GM19397 (cell line): ENCODE data around the gene OBI1.
"Not testable (repeated sequence)": the region's sequence is repeated elsewhere in the genome, so short reads cannot be mapped to it uniquely, and the experiment has no call there.

Source experiments
- ATAC-seq: cut with Tn5 transposase; IDR thresholded peaks from one replicate; pipeline ENCODE4 v1.9.1; 2021; ENCODE audit warnings: mild to moderate bottlenecking, moderate library complexity; ENCODE audit not compliant: unreplicated experiment

Gene OBI1

DNA sequence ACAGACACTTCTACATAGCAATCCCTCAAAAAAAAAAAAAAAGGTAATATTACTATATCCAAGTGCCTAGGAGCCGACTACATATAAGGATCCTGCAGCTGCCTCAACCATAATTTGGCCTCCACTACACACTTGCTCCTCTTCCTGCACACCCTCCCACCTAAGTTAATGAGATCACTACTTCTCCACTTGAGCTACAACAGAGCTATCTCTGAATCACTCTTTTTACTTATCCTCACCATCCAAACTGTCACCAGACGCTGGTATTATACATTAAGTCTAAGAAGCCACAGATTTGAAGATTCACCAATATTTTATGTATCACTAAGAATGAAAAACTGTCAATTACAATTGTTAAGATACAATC is 8.3 kb downstream of the OBI1 start:
- ATAC-seq: no peak

DNA sequence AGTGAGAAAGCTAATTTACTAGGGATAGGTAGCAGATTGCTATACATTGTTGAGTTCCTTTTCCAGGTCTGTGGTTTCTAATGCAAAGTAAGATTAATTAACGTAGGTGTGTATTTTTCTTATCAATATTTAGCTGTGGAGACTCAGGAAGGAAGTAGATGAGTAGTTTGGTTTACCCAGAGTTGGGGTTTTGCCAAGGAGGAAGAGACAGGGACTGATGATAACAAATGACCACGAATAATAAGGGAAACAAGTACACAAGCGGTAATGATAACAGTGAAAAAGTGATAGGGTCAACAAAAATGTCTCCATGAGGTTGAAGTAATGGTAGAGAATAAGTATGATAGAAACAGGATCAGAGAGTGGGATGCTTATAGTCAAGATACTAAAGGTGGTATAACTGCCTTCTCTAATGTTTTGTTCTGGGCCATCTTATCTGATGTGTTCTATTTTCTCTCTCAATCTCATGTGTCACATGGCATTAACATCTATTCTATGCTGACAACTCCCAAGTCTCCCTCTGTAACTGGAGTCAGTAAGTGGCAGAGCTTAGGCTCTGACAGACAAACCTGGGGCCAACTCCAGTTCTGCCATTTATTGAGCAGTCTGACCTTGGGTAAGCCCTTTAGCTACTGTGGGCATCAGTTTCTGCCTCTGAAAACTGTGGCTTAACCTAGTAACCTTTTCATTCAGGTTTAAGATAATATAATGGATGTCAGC is 8.8 kb downstream of the OBI1 start:
- no peak for ATAC-seq

DNA sequence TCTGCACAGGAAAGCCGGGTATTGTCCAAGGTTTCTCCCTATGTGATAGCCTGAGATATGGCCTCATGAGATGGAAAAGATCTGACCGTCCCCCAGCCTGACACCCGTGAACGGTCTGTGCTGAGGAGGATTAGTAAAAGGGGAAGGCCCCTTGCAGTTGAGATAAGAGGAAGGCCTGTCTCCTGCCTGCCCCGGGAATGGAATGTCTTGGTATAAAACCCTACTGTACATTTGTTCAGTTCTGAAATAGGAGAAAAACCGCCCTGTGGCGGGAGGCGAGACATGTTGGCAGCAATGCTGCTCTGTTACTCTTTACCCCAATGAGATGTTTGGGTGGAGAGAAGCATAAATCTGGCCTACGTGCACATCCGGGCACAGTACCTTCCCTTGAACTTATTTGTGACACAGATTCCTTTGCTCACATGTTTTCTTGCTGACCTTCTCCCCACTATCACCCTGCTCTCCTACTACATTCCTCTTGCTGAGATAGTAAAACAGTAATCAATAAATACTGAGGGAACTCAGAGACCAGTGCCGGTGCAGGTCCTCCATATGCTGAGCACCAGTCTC is 11.8 kb downstream of the OBI1 start:
- not testable (repeated sequence) for ATAC-seq

DNA sequence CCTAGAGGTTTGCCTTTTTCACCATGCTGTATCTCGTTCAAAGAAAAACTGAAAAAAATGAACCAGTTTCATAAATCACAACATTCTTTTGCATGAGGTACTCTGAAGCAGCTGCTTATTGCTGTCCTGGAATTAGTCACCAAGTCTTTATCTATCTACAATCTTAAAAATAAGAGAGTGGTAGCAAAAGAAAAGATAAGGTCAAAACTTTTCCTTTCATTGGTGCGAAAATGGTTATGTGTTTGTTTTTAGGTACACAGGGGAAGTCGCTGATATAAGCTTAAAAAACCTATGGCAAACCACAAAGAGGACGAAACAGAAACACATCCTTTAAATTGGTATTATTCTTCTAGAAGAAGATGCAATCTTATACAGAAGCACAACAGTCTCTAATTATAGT is 20.7 kb downstream of the OBI1 start:
- ATAC-seq: no peak

DNA sequence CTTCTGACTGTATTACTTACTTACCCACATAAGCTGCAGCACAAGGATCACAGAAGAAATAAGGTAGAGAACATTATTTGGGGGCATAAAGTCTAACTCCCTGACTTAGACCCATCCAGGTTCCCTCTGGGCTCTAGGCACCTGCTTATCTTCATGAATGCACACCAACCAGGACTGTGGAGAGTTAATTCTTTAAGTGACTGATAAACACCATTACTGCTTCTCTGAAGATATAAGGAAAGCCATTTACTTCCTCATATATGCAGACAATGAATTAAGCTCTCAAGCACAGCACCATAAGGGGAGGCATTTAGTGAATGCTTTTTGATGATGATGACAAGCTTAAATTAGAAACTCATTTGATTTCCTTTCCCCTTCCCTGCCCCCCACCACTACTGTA is 22.5 kb downstream of the OBI1 start:
- ATAC-seq: no peak

DNA sequence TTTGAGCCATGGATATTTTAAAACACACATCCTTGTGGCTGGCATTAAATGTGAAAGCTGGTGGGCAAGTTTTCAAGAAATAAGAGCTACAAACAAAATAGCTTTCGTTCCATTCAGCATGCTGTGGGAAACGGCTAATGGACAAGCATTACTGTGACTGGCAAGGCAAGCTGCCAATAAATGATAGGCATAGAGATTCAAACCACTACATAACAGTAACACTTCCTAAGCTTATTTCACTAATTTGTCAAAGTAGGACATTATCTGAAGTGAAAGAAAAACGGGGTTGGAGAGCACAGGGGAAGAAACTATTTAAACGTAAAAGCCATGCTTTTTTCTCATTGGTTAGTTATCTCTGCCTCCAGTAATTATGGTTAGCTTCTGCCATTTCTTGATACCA is 26.0 kb downstream of the OBI1 start:
- no peak for ATAC-seq

DNA sequence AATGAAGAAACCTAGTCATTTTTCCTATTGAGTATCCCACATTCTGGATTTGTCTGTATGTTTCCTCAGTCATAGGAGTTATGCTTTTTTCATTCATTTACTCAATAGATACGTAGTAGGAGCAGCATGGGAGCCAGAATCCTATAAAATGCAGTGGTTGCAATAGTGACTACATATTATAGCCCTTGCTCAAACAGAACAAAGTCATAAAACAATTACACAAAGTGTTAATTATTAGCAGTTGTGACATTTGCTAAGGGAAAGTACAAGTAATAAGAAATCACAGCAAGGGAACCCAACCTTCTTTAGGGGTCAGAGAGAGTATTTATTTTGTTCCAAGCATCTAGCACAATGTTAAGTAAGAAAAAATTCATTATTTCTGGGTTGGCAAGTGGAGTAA is 27.9 kb downstream of the OBI1 start:
- ATAC-seq: no peak

DNA sequence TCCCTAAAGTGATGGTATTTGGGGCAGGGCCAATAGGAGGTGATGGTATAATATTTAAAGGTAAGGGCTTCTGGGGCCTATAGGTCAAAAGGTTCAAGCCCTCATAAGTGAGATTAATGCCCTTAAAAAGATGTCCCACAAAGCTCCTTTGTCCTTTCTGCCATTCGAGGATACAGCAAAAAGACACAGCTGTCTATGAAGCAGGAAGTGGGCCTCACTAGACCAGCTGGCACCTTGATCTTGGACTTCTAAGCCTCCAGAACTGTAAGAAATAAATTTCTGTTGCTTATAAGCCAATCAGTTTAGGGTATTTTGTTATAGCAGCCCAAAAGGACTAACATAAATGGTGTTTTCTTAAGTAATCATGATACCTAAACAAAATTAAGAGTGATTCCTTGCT is 28.4 kb downstream of the OBI1 start:
- no peak for ATAC-seq

DNA sequence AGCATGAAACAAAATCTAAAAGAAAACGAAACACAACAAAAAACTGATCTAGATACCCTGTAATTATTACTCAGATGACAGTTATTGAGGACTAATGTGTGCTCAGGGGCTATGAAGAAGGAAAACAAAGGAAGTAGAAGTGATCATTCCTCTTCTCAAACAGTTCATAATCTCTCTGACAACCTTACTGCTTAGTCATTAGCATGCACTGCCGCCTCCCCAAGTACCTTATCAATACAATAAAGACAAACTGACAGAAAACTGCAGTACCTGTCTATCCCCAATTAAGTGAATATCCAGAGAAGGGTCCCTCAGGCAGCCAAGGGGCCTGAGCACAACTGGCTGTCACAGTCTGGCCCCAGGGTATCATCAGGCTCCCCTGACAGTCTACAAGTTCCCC is 33.6 kb downstream of the OBI1 start:
- ATAC-seq: no peak

DNA sequence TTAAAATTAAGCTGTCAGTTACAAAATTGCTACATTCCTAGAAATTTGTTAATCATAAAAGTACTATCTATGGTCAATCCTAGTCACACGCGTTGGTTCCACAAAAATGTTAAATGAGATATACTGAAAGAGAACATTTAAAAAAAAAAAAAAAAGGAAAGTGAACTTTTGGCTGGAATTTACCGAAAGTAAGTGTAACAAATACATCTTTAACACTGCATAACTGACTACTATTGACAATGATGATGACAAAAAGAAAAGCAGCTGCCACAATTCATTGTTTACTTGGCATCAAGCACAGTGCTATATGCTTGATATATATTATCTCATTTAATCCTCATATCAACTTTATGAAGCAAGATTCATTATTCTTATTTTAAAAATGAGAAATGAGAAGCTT is 35.8 kb downstream of the OBI1 start:
- no peak for ATAC-seq

DNA sequence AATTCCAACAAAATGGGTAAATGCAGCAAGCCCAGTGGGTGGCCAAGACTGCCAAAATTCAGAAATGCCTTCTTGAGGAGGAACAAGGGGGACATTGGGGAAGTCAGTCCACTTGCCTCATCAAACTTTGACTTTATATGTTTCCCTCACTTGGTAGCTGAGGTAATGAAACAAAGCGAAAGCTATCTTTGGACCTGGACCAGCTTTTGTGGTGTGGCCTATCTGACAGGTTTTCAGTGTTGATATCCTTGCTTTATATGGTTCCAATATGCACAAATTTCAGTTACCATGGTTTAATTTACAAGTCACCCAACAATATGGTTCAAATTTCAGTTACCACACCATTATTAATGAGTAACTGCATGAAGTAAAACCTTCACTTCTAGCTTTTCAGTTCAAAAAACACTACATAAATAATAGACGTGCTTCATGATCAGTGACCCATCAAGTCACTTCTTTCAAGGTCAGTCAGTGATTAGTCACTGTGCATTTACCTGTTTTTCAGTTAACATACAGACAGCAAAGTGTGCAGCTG is 38.0 kb downstream of the OBI1 start:
- no peak for ATAC-seq

DNA sequence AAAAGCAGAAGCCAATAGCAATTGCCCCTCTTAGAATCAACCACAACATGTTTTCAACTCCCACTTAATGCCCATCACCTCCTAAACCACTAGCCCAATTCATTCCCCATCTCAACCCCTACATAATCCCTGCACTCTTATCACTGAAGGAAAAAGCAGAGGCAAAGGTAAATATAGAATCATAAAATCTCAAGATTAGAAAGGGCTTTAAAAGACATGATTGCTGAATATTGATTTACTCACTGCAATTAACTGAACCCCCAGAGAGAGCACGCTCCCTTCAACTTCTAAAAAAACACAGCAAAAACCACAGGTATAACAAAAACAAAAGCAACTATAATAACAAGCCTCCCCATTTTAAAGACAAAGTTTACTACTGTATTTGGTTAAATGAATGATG is 40.5 kb downstream of the OBI1 start:
- no peak for ATAC-seq

DNA sequence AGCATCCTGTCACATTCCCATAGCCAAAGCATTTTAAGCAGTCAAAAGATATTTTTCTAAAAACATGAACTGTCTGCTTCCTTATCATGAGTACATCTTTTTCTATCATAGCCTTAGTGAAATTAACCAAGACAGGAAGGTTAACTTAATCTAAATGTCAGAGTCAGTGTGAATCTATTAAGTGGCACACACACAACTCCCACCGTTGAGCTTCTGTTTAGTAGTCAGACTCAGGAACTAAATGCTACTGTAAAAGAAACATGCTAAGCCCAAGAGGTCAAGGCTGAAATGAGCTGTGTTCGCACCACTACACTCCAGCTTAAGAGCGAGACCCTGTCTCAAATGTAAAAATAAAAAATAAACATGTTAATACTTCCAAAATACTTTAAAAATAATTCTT is 47.9 kb downstream of the OBI1 start:
- ATAC-seq: no peak

DNA sequence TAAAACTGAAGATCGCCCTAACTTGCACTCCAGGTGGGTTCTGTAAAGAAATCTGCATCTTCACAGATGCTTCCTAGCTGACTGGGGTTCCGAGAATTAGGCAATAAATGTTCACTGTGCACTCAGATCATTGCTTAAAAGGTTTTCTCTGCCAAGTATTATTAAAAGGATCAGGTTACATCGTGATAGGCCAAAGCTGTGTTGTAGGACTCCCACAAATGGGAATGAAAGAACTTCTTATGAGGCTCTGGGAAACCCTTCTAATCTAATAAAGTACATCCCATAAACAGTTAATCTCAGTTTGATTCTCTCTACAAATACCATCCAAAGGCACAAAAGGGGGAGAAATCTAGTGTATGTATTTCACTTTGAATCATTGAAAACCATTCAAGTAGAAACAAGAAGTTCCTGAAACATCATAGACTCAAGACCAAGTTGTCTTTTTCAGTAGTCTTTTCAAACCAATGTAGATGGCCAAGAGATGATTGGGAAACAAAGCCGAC is 48.5 kb downstream of the OBI1 start:
- no peak for ATAC-seq

DNA sequence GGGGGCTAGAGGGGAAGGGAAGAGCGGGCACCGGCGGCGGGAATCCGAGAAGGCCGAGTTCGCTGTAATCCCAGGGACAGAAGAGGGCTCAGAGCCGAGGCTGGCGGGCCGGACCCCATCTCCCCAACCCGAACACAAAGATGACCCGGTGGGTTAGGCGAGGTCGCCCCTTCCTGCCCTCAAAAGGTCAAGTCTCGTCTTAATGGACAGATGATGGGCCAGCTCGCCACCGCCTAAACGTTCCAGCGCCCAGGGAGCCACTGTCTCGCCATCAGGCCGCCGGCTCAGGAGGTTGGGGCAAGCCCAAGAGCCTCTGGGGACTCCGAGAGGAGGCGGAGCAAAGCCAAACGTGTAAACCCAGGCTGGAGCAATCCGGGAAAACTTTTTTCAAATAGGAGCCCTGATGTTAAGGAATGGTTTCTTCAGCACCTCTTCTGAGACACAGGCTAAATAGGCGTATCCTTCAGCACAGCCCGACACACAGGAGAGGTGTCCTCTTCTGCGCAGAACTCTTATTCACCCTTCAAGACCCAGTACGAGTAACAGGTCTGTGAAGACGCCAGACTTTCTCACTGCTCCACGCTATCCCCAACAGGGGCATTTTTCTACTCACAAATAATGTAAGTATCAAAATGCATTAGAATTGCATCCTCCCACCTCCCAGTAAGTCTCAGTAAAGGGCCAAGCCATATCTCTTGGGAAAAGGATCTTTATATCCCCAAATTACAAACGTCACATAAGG is 49.3 kb downstream of the OBI1 start:
- no peak for ATAC-seq

DNA sequence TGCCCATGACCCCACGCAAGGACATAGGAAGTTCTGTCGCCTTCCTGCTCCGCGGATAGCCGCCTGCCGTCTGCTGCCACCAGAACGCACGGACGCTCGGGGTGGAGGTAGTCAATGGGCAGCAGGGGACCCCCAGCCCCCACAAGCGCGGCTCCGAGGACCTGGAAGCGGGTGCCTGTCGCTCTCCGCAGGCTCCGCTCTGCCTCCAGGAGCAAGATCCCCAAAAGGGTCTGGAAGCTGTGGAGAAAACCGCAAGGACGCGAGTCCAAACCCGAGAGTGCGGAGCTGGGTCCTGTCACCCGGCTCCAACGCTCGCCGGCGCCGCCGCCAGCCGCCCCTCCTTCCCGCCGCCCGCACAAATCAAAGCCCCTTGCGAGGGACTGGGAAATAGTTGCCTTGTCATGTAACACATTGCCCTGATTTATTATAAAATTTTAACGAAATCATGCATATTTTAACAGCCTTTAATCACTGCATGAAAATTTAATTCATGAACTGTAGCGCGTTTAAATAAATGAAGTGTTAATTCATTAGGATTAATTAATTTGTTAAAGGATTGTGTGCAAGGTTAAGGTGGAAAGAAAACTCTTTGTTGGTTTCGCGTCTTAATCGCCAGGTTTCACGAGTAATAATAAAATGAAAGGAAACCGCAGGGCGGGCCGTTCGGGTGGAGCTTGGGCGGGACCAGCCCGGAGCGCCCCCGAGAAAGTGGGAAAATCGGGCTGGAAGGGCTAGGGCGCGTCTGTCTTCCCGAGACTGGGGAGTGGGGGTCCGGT is 50.1 kb downstream of the OBI1 start:
- ATAC-seq: no peak

DNA sequence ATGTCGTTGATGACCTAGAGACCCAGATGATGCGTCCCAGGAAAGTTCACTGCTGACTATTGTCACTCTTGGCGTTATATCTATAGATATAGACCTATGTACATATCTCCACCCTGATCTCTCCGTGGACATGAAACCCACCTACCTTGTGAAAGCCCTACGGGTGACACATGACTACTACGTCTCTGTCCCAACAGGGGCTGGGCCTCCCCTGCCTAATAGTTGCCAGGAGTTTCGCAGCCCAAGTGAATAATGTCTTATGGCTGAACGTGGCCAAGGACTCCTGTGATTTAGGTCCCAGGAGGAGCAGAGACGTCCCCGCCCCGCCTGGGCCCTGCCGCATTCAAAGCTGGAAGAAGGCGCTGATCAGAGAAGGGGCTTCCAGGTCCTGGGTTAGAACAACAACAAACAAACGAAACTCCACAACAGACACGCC is 50.7 kb downstream of the OBI1 start:
- ATAC-seq: no peak

DNA sequence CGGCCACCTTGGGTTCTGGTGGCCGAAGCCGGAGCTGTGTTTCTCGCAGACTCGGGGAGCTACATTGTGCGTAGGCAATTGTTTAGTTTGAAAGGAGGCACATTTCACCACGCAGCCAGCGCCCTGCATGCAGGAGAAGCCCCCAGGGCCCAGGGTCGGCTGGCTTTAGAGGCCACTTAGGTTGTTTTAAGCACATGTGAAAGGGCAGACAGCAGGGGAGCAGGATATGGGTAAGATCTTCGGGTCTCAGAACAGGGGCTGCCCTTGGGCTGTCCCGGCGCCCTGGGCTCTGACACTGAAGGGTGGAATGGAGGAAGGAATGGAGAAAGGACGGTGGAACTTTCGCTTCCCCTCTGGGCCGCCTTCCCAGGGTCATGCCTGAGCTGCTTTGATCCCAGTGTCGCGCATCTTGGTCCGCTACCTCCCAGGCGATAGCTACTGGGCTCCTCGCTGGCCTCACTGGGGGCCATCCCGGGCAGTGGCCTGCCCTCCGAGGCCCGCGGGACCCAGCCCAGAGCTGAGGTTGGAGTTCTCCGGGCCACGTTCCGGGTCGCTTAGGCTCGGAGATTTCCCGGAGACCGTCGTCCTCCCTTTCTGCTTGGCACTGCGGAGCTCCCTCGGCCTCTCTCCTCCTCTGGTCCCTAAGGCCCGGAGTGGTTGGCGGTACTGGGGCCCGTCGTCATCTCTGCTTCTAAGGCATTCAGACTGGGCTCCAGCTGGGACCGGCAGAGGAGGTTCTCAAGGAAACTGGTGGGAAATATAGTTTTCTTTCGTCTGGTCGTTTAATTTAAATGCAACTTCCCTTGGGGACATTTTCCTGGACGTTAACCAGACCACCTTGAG is 51.3 kb downstream of the OBI1 start:
- no peak for ATAC-seq

DNA sequence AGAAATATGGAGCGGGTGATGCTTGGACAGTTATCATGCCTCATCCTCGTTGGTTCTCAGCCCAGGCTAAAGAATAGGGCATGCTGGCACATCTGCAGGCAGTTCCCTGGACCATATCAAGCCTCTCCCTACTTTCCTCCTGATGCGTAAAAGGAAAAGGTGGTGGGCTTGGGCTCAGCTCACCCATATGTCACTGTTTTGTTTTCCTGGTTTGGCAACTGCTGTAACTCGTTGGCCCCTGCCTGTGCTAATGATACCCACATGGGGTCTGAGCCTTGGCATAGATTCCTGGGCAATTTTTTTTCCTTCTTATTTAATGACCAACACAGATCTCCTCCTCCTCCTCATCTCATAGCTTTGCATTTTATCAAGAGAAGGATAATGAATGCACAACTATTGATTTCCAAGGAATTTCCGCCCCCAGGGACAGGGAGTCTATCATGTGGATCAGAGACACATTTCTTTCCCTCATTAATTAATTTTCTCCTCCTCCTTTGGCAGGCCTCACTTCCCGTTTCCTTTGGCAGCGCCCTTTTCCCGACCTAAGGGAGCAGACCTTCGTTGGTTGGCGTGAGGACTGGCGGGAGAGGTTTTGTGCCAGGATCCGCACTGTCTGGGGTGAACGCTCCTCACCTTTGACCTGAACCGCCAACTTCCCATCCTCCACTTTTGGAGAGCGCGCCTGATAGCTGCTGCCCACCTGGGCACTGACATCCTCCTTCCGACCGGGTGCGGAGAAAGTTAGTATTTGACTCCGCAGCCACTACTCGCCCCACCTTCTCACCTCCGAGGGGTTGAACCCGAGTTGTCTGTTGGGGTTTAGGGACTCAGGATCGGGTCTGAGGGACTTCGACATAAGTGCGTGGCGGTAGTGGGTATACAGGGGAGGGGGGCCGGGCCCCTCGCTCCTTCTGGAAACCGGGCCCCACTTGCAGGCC is 52.2 kb downstream of the OBI1 start:
- no peak for ATAC-seq
